Neural crest cell (in vitro differentiated cells): ENCODE data around the gene LUZP1. TPM values are rescaled to one million over a fixed set of nuclear protein-coding genes. Genes with fewer than 3 reads are reported as not detected.
A peak's percentile ranks its signal among the peaks of the same experiment; 100 is the strongest.

Experiments
- DNase-seq: peaks from one replicate; pipeline ENCODE4 v3.0.0; 2021; ENCODE audit warnings: low read depth, mixed read lengths, low spot score
- H3K27ac Mint-ChIP-seq: one replicate; pipeline ENCODE4 v1.8.0; 2021; ENCODE audit warnings: mild to moderate bottlenecking, mixed read lengths; ENCODE audit not compliant: unreplicated experiment
- H3K27me3 Mint-ChIP-seq: 2 replicates; pipeline ENCODE4 v1.8.0; 2021; ENCODE audit warnings: low read depth, mild to moderate bottlenecking, mixed read lengths
- H3K36me3 Mint-ChIP-seq: 2 replicates; pipeline ENCODE4 v1.8.0; 2021; ENCODE audit warnings: low read depth, mild to moderate bottlenecking, mixed read lengths
- H3K4me1 Mint-ChIP-seq: 2 replicates; pipeline ENCODE4 v1.8.0; 2021; ENCODE audit warnings: mixed read lengths
- H3K4me3 Mint-ChIP-seq: one replicate; pipeline ENCODE4 v1.8.0; 2021; ENCODE audit warnings: mild to moderate bottlenecking, mixed read lengths
- H3K9me3 Mint-ChIP-seq: 2 replicates; pipeline ENCODE4 v1.8.0; 2021; ENCODE audit warnings: mixed read lengths
- total RNA-seq: library from RNA; stranded (reverse); gene quantifications from 2 replicates; pipeline ENCODE4 v1.2.1, GENCODE V29; 2021
- TF ChIP-seq, protein P1 (sequence below): fragments of 200-600 bp; sonication (generic); conservative IDR thresholded peaks from 2 replicates; pipeline ENCODE4 v1.5.0; 2021; ENCODE audit warnings: antibody characterized with exemption, mild to moderate bottlenecking

LUZP1 gene
- total RNA-seq, 1 donor from 2014 or later = 31.4 TPM

DNA sequence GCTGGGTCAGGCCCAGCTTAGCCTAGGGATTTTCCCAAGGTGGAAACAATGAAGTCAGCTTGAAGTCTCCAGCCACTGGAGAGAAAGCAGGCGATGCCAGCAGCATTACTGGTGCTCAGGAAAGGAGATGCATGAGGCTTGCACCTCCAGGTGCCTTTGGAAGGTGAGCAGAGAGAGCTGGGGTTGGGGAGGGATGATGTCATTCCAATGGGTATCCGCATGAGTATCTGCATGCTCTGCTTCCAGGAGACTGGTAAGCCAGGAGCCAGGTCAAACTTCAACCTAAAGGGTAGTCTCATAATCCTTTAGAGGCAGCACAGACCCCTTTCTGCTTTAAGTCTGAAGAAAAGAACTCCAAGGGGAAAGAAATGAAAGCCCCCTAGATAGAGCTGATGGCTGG lies 80.6 kb downstream of the LUZP1 start:
- Mint-ChIP-seq H3K36me3 (peaks cover 21% of the 10 kb centered on the region), H3K4me1 (no peaks in the 10 kb centered on the region), H3K27ac (no peak overlapping the region)

DNA sequence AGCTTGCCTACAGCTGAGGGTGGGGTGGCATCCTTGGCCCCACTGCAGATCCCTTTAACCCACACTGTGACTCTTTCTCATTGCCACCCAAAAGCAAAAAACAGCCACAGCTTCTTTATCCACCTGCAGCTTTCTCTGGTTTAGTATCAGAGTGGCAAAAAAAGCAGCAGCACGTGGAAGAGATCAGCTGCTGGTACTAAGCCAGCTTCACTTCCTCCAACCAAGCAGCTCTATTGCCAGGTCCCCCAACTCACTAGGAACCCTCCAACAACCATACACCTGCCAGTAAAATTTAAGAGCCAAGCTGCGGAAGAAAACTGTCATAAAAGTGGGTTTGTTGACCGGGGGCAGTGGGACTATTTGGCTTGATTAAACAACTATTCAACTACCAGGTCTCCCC lies 83.0 kb downstream of the LUZP1 start:
- Mint-ChIP-seq H3K36me3 (peaks cover 28% of the 10 kb centered on the region), H3K9me3 (no peaks in the 10 kb centered on the region), H3K4me1 (no peaks in the 10 kb centered on the region), H3K4me3 (no peak overlapping the region), H3K27me3 (no peaks in the 10 kb centered on the region), H3K27ac (no peak overlapping the region)
- DNase-seq = no peak
- TF ChIP-seq, protein P1, sequence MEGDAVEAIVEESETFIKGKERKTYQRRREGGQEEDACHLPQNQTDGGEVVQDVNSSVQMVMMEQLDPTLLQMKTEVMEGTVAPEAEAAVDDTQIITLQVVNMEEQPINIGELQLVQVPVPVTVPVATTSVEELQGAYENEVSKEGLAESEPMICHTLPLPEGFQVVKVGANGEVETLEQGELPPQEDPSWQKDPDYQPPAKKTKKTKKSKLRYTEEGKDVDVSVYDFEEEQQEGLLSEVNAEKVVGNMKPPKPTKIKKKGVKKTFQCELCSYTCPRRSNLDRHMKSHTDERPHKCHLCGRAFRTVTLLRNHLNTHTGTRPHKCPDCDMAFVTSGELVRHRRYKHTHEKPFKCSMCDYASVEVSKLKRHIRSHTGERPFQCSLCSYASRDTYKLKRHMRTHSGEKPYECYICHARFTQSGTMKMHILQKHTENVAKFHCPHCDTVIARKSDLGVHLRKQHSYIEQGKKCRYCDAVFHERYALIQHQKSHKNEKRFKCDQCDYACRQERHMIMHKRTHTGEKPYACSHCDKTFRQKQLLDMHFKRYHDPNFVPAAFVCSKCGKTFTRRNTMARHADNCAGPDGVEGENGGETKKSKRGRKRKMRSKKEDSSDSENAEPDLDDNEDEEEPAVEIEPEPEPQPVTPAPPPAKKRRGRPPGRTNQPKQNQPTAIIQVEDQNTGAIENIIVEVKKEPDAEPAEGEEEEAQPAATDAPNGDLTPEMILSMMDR = no peak

More for the DNA sequence above, 80.6 kb downstream of the LUZP1 start:
- no peaks in the 10 kb centered on the region for H3K9me3 Mint-ChIP-seq
- TF ChIP-seq, protein P1 = no peak
- H3K4me3 Mint-ChIP-seq = peak overlapping the region; percentile 21
- H3K27me3 Mint-ChIP-seq = no peaks in the 10 kb centered on the region
- no peak for DNase-seq

DNA sequence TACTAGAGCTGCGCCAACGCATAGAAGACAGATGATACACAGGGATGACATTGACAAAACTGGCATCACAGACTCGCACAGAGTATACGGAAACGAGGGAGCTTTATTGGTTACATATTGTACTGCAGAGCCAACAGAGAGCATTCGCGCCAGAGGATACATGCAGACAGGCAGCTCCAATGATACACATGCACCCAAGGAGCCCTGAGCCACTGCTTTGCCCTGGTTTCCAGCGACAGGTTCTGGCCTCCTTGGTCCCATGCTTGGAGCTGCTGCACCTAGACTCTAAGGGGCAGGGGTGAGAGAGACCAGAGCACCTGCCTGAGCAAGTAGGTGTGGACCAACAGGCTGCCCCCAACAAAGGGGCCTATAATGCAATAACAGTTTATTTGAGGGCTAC lies 83.8 kb downstream of the LUZP1 start:
- TF ChIP-seq, protein P1 = no peak
- no peaks in the 10 kb centered on the region for H3K27me3 Mint-ChIP-seq
- H3K9me3 Mint-ChIP-seq = no peaks in the 10 kb centered on the region
- no peak for DNase-seq
- H3K4me3 Mint-ChIP-seq = peak overlapping the region; percentile 19
- no peaks in the 10 kb centered on the region for H3K4me1 Mint-ChIP-seq
- no peak overlapping the region for H3K27ac Mint-ChIP-seq
- peaks cover 31% of the 10 kb centered on the region for H3K36me3 Mint-ChIP-seq

DNA sequence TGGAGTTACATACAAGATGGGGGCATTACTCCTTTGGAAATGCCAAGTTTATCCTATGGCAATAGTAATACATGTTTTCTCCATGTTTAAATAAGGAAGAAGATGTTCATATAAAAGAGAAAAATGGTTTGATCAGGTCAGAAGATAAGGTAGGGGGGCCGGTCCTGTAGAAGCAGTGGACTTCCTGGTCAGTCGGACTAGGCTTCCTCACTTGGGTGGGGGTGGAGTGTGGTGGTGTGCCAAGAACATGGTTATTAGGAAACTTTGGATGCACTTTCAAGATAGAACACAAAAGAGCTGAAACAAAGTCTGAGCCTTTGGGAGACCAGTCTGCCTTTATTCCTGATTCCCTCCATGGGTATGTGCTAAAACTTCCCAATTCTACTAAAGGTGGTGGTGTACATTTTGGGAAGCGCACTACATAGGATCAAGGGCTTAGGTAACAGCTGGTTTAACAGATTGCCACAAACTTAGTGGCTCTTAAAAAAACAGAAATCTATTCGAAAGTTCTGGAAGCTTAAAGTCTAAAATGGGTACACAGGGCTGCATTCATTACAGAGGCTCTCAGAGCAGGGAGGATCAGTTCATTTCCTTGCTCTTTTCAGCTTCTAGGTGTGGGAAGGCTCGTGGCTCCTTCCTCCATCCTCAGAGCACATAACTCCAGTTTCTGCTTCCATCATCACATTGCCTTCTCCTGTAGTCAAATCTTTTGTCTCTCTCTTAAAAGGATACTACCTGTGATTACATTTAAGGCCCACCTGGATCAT lies 84.8 kb downstream of the LUZP1 start:
- TF ChIP-seq, protein P1 = no peak
- no peak overlapping the region for H3K4me3 Mint-ChIP-seq
- no peaks in the 10 kb centered on the region for H3K4me1 Mint-ChIP-seq
- peaks cover 36% of the 10 kb centered on the region for H3K36me3 Mint-ChIP-seq
- H3K27ac Mint-ChIP-seq = no peak overlapping the region
- H3K27me3 Mint-ChIP-seq = no peaks in the 10 kb centered on the region
- no peak for DNase-seq
- no peaks in the 10 kb centered on the region for H3K9me3 Mint-ChIP-seq

DNA sequence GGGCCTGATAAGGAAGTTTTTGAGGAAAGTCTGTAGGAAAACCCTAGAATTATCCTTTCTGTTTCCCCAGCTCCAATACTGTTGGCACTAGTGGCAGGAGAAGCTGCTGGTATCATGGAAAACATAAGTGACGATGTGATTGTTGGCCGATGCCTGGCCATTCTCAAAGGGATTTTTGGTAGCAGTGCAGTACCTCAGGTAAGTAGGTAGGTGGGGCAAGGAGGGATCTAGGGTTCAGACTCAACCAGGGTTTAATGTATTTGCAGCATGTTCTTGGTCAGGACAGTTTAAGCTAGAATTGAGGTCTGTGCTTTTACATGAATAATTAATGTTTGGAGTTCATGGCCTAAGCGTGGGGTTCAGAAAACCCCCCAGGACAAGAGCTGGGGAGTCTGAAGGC lies 87.3 kb downstream of the LUZP1 start:
- H3K9me3 Mint-ChIP-seq = no peaks in the 10 kb centered on the region
- no peaks in the 10 kb centered on the region for H3K4me1 Mint-ChIP-seq
- H3K36me3 Mint-ChIP-seq = peaks cover 30% of the 10 kb centered on the region
- no peak overlapping the region for H3K27ac Mint-ChIP-seq
- peak overlapping the region; percentile 35 for H3K4me3 Mint-ChIP-seq
- no peaks in the 10 kb centered on the region for H3K27me3 Mint-ChIP-seq
- TF ChIP-seq, protein P1 = peak; percentile 50
- DNase-seq = no peak
